UCSD-AML1 (cell line): Measurements from ENCODE around the gene KCTD15.

Source experiments
- DNase-seq: peaks from one replicate; lab custom pipeline; 2025; ENCODE audit not compliant: unreplicated experiment; lab: John Stamatoyannopoulos, UW

The KCTD15 gene

DNA sequence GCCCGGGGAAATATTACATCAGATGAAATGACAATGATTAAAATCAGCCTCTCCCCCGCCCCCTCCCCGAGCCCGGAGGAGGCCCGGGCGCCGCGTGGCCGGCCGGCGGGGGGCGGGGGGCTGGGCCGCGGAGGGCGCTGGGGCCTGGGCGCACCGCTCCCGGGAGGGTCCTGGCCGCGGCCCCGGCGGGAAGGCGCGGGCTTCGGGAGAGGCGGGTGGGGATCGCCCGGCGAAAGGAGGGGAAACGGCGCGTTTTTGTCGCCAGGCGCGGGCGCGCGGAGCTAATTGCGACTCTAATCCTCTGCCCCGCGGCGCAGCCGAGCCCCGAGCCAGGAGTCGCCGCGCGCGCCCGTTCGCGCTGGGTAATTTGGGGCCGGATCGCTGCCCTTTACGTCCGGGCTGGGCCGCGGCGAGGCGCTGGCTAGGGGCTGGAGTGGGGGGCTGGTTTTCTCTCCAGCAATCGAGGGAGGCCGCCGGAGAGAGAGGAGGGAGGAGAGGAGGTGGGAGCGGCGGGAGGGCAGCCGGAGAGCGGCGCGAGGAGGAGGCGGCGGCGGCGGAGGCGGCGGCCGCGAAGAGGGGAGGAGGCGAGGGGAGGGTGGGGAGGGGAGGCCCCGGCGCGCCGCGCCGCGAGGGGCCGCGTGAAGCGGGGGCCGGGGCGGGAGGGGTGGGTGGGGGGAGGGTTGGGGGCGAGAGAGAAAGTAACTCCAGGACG is at the start of gene KCTD15:
KCTD15 (plus strand) TSS at position 707 of the 712 bp plus-strand sequence. CDS start 3,585 bp downstream, outside the sequence.
- DNase-seq: peak; percentile 69

- DNase-seq: no peak
These were observed 49.4 kb upstream of the KCTD15 start for GRCh38 chr19:33747273-33747672.

DNA sequence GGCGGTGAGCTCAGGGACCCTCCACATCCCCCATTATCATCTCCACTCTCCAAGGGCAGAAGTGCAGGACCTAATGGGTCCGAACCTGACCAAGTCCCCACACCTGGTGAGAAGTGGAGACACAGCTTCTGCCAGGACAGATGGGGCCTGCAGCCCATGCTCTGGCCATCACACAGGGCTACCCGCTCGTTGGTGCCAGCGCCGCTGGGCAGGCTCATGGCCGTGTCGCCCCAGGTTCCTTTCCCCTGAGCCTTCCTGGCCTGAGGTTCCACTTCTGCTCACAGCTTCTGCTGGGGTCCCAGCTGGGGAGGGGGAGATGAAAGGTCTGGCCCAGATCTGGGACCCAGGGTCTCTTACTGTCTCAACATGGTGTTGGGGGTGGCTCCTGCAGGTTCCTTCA is 48.4 kb upstream of the KCTD15 start:
- no peak for DNase-seq

DNA sequence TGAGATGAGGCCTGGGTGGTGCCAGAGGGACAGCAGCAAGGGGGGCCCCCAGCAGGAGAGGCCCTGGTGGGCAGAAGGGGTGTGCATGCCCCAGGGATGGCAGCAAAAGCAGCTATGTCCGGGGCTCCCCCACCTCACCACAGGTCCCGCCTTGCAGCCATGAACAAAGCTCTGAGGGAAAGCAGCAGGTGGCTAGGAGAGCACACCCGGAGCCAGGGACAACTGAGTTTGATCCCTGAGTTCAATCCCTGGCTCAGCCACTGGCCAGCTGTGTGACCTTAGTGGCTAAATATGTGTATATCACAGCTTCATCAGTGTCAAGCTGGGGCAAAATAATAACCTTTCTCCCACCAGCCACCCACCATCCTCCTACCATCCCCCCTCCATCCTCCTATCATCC is 47.7 kb upstream of the KCTD15 start:
- DNase-seq: no peak

DNA sequence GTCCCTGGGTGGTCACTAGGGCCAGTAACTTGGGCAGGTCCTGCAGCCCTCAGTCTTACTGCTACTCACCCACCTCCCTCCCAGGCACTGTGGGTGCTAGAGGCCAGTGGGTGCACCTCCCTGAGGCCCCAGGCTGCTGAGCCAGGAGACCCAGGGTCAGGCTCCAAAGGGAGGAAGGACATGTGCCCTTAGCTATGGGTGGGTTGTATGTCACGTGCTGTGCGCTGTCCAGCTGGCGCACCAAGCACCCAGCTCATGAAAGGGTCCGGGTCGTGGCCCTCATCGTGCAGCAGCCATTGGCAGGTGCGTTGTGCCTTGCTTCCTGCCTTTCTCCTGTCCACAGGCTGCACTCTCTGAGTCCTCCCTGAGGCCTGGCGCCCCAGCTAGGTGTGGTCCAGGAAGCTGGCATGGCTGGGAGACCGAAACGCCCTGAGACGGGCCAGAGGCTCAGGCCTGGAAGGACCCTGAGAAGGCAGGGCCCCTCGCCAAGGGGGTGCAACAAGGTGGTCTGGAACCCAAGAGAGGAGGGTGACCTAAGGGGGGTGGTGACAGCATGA is 47.0 kb upstream of the KCTD15 start:
- no peak for DNase-seq

DNA sequence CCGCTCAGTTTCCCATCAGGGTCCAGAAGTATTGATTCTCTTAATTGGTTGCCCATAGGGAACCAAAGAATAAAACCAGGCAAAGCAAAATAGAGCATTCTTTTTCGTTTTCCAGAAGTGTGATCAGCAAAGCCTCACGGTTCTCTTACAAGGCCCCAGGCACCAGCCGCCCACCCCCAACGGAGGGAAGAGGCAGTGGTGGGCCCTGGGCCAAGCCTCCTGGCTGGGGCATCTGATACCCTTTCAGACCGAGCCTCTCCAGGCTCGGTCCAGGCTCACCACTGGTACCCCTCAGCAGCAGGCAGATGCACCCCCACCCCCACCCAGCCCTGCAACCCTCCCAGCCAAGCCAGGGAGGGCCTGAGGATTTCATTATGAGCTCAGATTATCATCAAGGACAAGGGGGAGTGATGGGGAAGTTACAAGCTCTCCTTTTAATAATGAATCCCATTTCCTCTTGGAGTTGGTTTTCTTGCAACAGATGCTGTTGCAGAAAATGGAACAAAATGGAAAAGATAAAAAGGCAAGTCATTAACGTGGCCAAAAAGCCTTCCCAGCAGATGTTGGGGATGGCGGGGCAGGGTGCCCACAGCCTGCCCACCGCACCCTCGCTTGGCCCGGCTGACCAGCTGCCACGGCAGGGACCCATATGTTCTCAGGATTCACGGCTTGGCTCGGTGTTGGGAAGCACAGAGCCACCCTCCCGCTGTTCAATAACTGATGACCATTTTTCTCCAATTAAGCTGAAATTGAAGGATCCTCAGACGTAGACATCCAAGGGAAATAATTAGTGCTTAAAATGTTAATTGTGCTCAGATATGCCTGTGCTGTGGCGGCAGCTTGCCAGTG is 45.9 kb upstream of the KCTD15 start:
- DNase-seq: no peak

DNA sequence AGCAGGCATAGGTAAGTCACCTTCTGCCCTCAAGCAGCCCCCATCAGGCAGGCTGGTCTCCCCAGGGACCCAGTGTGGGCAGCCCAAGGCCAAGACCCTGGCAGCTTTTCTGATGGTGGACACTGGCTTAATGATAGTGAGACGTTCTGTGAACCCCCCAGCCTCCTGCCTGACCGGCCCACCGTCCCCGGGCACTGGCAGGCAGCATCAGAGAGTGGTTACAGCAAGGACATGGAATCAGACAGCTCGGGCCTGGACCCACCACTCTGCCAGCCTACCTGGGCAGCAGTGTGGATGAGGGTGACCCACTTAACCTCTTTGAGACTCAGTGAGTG is 45.3 kb upstream of the KCTD15 start:
- DNase-seq: no peak

- DNase-seq: no peak
These were observed 44.5 kb upstream of the KCTD15 start for GRCh38 chr19:33752018-33752800.

- no peak for DNase-seq
These were observed 43.7 kb upstream of the KCTD15 start for GRCh38 chr19:33752945-33753344.

GRCh38 chr19:33754361-33754760 is 42.3 kb upstream of the KCTD15 start:
- DNase-seq: no peak

- no peak for DNase-seq
These were observed 41.3 kb upstream of the KCTD15 start for GRCh38 chr19:33755099-33756035.

- DNase-seq: no peak
These were observed 40.5 kb upstream of the KCTD15 start for GRCh38 chr19:33756177-33756576.

DNA sequence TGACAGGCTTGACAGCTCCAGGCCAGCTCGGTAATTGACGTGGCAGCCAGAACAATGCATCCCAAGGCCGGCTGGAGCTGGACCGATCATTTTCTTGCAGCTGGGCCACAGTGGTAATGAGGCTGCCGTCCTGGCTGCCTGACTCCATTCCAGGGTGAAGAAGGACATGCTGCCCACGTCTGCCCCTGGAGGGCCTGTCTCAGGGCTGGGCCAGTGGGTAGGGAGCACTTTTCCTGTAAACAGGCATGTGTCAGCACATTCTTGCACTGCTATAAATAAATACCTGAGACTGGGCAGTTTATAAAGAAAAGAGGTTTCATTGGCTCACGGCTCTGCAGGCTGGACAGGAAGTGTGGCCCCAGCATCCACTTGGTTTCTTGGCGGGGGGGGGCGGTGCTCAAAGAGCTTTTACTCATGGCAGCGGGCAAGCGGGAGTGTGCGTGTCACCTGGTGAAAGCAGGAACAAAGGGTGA is 38.1 kb upstream of the KCTD15 start:
- peak; percentile 26 for DNase-seq

GRCh38 chr19:33759356-33759755 is 37.3 kb upstream of the KCTD15 start:
- no peak for DNase-seq

GRCh38 chr19:33763633-33764371 is 32.9 kb upstream of the KCTD15 start:
- DNase-seq: no peak

- DNase-seq: no peak
These were observed 30.0 kb upstream of the KCTD15 start for GRCh38 chr19:33766623-33767022.

- peak; percentile 61 for DNase-seq
These were observed 28.7 kb upstream of the KCTD15 start for GRCh38 chr19:33767898-33768413.

- DNase-seq: no peak
These were observed 27.5 kb upstream of the KCTD15 start for GRCh38 chr19:33769208-33769607.

GRCh38 chr19:33770107-33770506 is 26.6 kb upstream of the KCTD15 start:
- DNase-seq: no peak
